ENCODE results near the gene SLC25A48.

DNA sequence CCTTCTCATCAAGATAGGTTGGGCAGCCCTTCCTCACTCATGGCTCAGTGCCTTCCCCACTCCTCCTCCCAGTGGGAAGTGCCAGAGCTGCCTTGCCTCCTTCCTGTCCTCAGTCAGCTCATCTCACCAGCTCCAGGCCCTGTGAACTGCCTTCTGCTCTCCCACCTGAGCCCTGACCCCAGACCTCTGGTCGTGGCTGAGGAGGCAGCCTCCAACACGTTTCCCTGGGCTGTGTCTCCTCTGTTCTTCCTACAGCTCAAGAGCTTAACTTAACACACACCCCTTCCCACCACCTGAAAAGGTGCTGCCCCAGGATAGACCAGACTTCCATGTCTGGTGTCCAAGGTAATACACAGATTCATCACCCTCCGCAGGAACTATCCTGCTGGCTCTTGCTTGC lies 40.0 kb downstream of the SLC25A48 start:
- TF ChIP-seq, protein P1, sequence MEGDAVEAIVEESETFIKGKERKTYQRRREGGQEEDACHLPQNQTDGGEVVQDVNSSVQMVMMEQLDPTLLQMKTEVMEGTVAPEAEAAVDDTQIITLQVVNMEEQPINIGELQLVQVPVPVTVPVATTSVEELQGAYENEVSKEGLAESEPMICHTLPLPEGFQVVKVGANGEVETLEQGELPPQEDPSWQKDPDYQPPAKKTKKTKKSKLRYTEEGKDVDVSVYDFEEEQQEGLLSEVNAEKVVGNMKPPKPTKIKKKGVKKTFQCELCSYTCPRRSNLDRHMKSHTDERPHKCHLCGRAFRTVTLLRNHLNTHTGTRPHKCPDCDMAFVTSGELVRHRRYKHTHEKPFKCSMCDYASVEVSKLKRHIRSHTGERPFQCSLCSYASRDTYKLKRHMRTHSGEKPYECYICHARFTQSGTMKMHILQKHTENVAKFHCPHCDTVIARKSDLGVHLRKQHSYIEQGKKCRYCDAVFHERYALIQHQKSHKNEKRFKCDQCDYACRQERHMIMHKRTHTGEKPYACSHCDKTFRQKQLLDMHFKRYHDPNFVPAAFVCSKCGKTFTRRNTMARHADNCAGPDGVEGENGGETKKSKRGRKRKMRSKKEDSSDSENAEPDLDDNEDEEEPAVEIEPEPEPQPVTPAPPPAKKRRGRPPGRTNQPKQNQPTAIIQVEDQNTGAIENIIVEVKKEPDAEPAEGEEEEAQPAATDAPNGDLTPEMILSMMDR (conservative IDR thresholded peaks at IDR 0.05) = no peak
- no peak for TF ChIP-seq EZH2 (IDR thresholded peaks at IDR 0.05; ENCODE audit: low read depth)
